GM12891 (cell line): ENCODE data around the gene CEP104.

Source experiments
- POLR2A ChIP-seq: IDR thresholded peaks from 2 replicates; pipeline ENCODE4 v1.6.1; 2011; ENCODE audit warnings: low read depth, low read length, control low read depth
- POLR2AphosphoS5 ChIP-seq: IDR thresholded peaks from 2 replicates; pipeline ENCODE4 v1.6.1; 2011; ENCODE audit warnings: low read depth, low read length, control low read depth
- POU2F2 ChIP-seq: IDR thresholded peaks from 2 replicates; pipeline ENCODE4 v1.6.1; 2011; ENCODE audit warnings: low read depth, mild to moderate bottlenecking, control low read depth, low read length, moderate library complexity
- TAF1 ChIP-seq: IDR thresholded peaks from 2 replicates; pipeline ENCODE4 v1.6.1; 2011; ENCODE audit warnings: low read depth, low read length, control low read depth

DNA sequence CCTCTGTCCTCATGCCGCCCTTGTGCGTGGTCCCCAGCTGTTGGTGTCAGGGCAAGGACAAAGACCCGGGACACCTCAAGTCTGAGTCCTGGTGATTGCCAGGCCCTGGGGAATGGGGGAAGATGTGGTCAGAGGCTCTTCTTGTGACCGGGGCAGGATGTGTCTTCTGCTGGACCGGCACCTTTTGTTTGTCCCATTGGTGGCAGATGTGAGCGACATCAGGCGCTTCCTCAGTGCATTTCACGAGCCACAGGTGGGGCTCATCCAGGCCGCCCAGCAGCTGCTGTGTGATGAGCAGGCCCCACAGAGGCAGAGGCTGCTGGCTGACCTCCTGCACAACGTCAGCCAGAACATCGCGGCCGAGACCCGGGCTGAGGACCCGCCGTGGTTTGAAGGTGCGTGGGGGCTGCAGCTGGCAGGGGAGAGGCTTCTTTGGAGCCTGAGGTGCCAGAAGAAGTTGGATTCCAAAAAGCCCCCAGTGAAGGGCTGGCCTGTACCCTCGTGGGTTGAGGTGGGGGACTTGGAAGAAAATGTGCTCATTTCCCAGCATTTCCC is 8.7 kb upstream of the CEP104 start:
- TF ChIP-seq TAF1 (no peak), POLR2A (no peak), POLR2AphosphoS5 (no peak), POU2F2 (no peak)
